Ishikawa (cell line): Measurements from ENCODE around the gene SAP30.
A peak's percentile ranks its signal among the peaks of the same experiment; 100 is the strongest.

Experiments
- CEBPB ChIP-seq: IDR thresholded peaks from 2 replicates; pipeline ENCODE4 v1.6.1; 2012
- CREB1 ChIP-seq: IDR thresholded peaks from 2 replicates; pipeline ENCODE4 v1.6.1; 2012; ENCODE audit warnings: low read depth
- EGR1 ChIP-seq: IDR thresholded peaks from 2 replicates; pipeline ENCODE4 v1.6.1; 2012
- EP300 ChIP-seq: IDR thresholded peaks from 2 replicates; pipeline ENCODE4 v1.6.1; 2012; ENCODE audit warnings: borderline replicate concordance
- FOXM1 ChIP-seq: IDR thresholded peaks from 2 replicates; pipeline ENCODE4 v1.6.1; 2012; ENCODE audit warnings: low read depth, borderline replicate concordance
- MAX ChIP-seq: IDR thresholded peaks from 2 replicates; pipeline ENCODE4 v1.6.1; 2012
- NFIC ChIP-seq: IDR thresholded peaks from 2 replicates; pipeline ENCODE4 v1.6.1; 2012
- RAD21 ChIP-seq: IDR thresholded peaks from 2 replicates; pipeline ENCODE4 v1.6.1; 2012; ENCODE audit warnings: low read depth
- REST ChIP-seq: IDR thresholded peaks from 2 replicates; pipeline ENCODE4 v1.6.1; 2012; ENCODE audit warnings: low read depth, mild to moderate bottlenecking
- TAF1 ChIP-seq: IDR thresholded peaks from 2 replicates; pipeline ENCODE4 v1.6.1; 2012; ENCODE audit warnings: low read depth, mild to moderate bottlenecking
- TCF12 ChIP-seq: IDR thresholded peaks from 2 replicates; pipeline ENCODE4 v1.6.1; 2012; ENCODE audit warnings: low read depth
- TEAD4 ChIP-seq: IDR thresholded peaks from 2 replicates; pipeline ENCODE4 v1.6.1; 2012
- USF1 ChIP-seq: IDR thresholded peaks from 2 replicates; pipeline ENCODE4 v1.6.1; 2012
- YY1 ChIP-seq: IDR thresholded peaks from 2 replicates; pipeline ENCODE4 v1.6.1; 2012; ENCODE audit warnings: low read depth
- ZBTB7A ChIP-seq: IDR thresholded peaks from 2 replicates; pipeline ENCODE4 v1.6.1; 2012; ENCODE audit warnings: low read depth

The SAP30 gene

GRCh38 chr4:173367946-173368345, 2.8 kb upstream of the SAP30 start:
- TF ChIP-seq TCF12, result no peak
- no peak for TF ChIP-seq NFIC
- TF ChIP-seq YY1, result no peak
- no peak for TF ChIP-seq FOXM1

GRCh38 chr4:173370130-173370476, 651 bp upstream of the SAP30 start:
- TF ChIP-seq MAX, result no peak
- TF ChIP-seq EGR1, result no peak
- no peak for TF ChIP-seq RAD21
- no peak for TF ChIP-seq TCF12
- no peak for TF ChIP-seq TAF1
- no peak for TF ChIP-seq ZBTB7A
- TF ChIP-seq FOXM1, result no peak
- TF ChIP-seq REST, result no peak
- no peak for TF ChIP-seq CEBPB
- TF ChIP-seq TEAD4, result no peak
- TF ChIP-seq YY1, result no peak
- TF ChIP-seq NFIC, result no peak
- TF ChIP-seq CREB1, result no peak
- no peak for TF ChIP-seq USF1
- TF ChIP-seq EP300, result no peak

- TF ChIP-seq YY1 (0 out of 2 replicates have a peak, but pooled peaks have one; percentile 20), MAX (no peak), TAF1 (peak; percentile 17; the same call in 1 of the 2 replicates), NFIC (peak; percentile 12; the same call in 1 of the 2 replicates)
Observed at GRCh38 chr4:173371292-173372192, 788 bp downstream of the SAP30 start.

- TF ChIP-seq USF1 (no peak), NFIC (no peak), CEBPB (no peak), ZBTB7A (no peak), YY1 (no peak), FOXM1 (no peak), MAX (no peak), REST (no peak), RAD21 (no peak), TCF12 (no peak), CREB1 (no peak), EP300 (no peak), TEAD4 (no peak), TAF1 (no peak), EGR1 (no peak)
Observed at GRCh38 chr4:173374588-173374987, 3.8 kb downstream of the SAP30 start.

GRCh38 chr4:173379929-173380328, 9.2 kb downstream of the SAP30 start:
- TF ChIP-seq USF1 (no peak), TAF1 (no peak), REST (no peak), MAX (no peak), NFIC (no peak), EP300 (no peak), EGR1 (no peak), TCF12 (no peak), TEAD4 (no peak), CEBPB (no peak)
